Epithelial cell of proximal tubule (primary cell): ENCODE results near the gene CALD1. TPM values are rescaled to one million over a fixed set of nuclear protein-coding genes. Genes with fewer than 3 reads are reported as not detected.
A peak's percentile ranks its signal among the peaks of the same experiment; 100 is the strongest.

Experiments
- DNase-seq: peaks from one replicate; pipeline ENCODE4 v3.0.0-alpha.2; 2011; ENCODE audit warnings: low read depth
- H3K4me3 ChIP-seq: 2 replicates; pipeline ENCODE4 v1.5.1; 2011; ENCODE audit warnings: low read depth, mild to moderate bottlenecking, low read length
- CTCF ChIP-seq: conservative IDR thresholded peaks from 2 replicates; pipeline ENCODE4 v1.5.1; 2012; ENCODE audit warnings: low read depth, mild to moderate bottlenecking, low read length
- total RNA-seq: library from RNA; depleted of rRNA; stranded (reverse); fragments of >200 nt; gene quantifications from 2 replicates; pipeline ENCODE4 v1.2.3, GENCODE V29; 2015

The CALD1 gene
- total RNA-seq, 1 donor from 2014 or later: 140 TPM

GRCh38 chr7:134747326-134747725 lies 32.1 kb upstream of the CALD1 start:
- no peak for TF ChIP-seq CTCF
- H3K4me3 ChIP-seq: no peak overlapping the region

GRCh38 chr7:134750083-134751062 lies 29.1 kb upstream of the CALD1 start:
- DNase-seq: no peak
- no peak overlapping the region for H3K4me3 ChIP-seq
- peak; percentile 90 for TF ChIP-seq CTCF

More at GRCh38 chr7:134747326-134747725, 32.1 kb upstream of the CALD1 start:
- no peak for DNase-seq

GRCh38 chr7:134752006-134752760 lies 27.3 kb upstream of the CALD1 start:
- DNase-seq: no peak
- no peak for TF ChIP-seq CTCF
- H3K4me3 ChIP-seq: no peak overlapping the region

GRCh38 chr7:134755422-134756022 lies 23.9 kb upstream of the CALD1 start:
- DNase-seq: no peak
- no peak overlapping the region for H3K4me3 ChIP-seq
- peak; percentile 79 for TF ChIP-seq CTCF

- no peak overlapping the region for H3K4me3 ChIP-seq
- TF ChIP-seq CTCF: no peak
- DNase-seq: no peak
These were observed 21.5 kb upstream of the CALD1 start for GRCh38 chr7:134757938-134758337.

- no peak overlapping the region for H3K4me3 ChIP-seq
- TF ChIP-seq CTCF: no peak
- DNase-seq: no peak
These were observed 20.5 kb upstream of the CALD1 start for GRCh38 chr7:134758981-134759380.
